B cell (primary cell): ENCODE results near the gene NBEAL1.

Source experiments
- CTCF ChIP-seq: fragments of 200-600 bp; IDR thresholded peaks from one replicate; pipeline ENCODE4 v1.8.0; 2022; ENCODE audit warnings: antibody characterized with exemption, mild to moderate bottlenecking
- EZH2 ChIP-seq: IDR thresholded peaks from 2 replicates; pipeline ENCODE4 v1.6.1; 2012; ENCODE audit warnings: borderline replicate concordance, low read depth, mild to moderate bottlenecking, moderate library complexity, low read length; ENCODE audit not compliant: insufficient read depth, poor library complexity, severe bottlenecking

DNA sequence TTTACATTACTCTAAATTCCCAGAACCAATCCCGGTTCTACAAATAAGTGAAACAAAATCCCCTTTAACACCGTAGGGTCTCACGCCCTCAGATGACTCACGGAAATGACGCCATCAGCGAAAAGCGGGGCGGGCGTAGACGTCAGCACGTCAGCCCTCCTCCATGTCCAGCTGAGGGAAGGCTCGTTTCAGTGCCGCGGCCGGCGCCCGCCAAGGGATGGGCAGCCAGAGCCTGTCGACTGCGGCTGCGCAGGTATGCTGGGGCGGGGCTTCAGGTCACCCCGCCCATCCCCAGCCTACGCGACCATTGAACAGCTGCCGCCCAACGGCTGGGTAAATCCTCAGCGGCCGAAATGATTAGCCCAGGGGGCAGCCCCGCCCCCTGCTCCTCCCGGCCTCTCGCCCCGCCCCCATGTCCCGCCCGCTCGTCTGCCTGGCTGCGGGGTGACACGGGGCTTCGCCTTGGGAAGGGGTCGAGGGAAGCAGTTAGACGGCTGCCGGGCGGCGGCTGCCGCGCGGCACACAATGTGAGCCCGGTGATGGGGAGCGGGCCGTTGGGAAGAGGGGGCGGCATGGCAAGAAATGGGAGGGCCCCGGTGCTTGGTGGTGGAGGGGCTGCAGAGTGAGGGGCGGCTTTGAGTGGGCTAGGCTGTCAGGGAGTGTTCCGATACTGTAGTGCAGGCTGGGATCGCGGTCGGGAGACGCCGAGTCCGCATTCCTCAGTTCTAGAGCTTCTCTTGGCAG lies at the start of gene NBEAL1:
- no peak for TF ChIP-seq CTCF
- TF ChIP-seq EZH2, result no peak
